GM12864 (cell line): ENCODE measurements around the gene CDH11.

ENCODE experiments used
- DNase-seq: peaks from one replicate; pipeline ENCODE4 v3.0.0-alpha.2; 2011; ENCODE audit warnings: low read depth
- H3K4me3 ChIP-seq: 2 replicates; pipeline ENCODE4 v1.5.1; 2011; ENCODE audit warnings: mild to moderate bottlenecking, low read depth, low read length, control low read depth
- CTCF ChIP-seq: IDR thresholded peaks from 2 replicates; pipeline ENCODE4 v1.5.1; 2011; ENCODE audit warnings: low read depth, mild to moderate bottlenecking, moderate library complexity, low read length, control low read depth, inconsistent platforms; ENCODE audit errors: missing control alignments

The CDH11 gene

GRCh38 chr16:64982581-64982980 lies 139.3 kb downstream of the CDH11 start:
- no peak for TF ChIP-seq CTCF
- no peak for DNase-seq
- no peak overlapping the region for H3K4me3 ChIP-seq

GRCh38 chr16:64981568-64982281 lies 140.1 kb downstream of the CDH11 start:
- no peak for DNase-seq
- no peak for TF ChIP-seq CTCF
- H3K4me3 ChIP-seq: no peak overlapping the region

- TF ChIP-seq CTCF: no peak
- no peak for DNase-seq
- no peak overlapping the region for H3K4me3 ChIP-seq
These were observed 144.5 kb downstream of the CDH11 start for GRCh38 chr16:64977206-64977920.

- no peak for TF ChIP-seq CTCF
- no peak overlapping the region for H3K4me3 ChIP-seq
These were observed 146.0 kb downstream of the CDH11 start for GRCh38 chr16:64975821-64976220.

GRCh38 chr16:64974381-64974780 lies 147.5 kb downstream of the CDH11 start:
- no peak overlapping the region for H3K4me3 ChIP-seq
- DNase-seq: no peak
- no peak for TF ChIP-seq CTCF

More at GRCh38 chr16:64975821-64976220, 146.0 kb downstream of the CDH11 start:
- DNase-seq: no peak

GRCh38 chr16:64973171-64973570 lies 148.7 kb downstream of the CDH11 start:
- TF ChIP-seq CTCF: no peak
- no peak overlapping the region for H3K4me3 ChIP-seq
- DNase-seq: no peak
